Keratinocyte (primary cell): Measurements from ENCODE around the gene SLC17A3.

Source experiments
- EZH2 ChIP-seq: IDR thresholded peaks from one replicate; pipeline ENCODE4 v1.6.1; 2012; ENCODE audit warnings: inconsistent platforms, mild to moderate bottlenecking, low read length, moderate library complexity
- TF ChIP-seq, protein P1 (sequence below), 3 experiments: IDR thresholded peaks in 1 of 3; conservative IDR thresholded peaks in 1 of 3; optimal IDR thresholded peaks in 1 of 3; 2 replicates in 2 of 3; 3 replicates in 1 of 3; pipeline versions ENCODE3 to v1.5.1; 2011; ENCODE audit warnings: low read length in 3 of 3, mild to moderate bottlenecking in 3 of 3, moderate library complexity in 2 of 3, control low read depth in 1 of 3, inconsistent platforms in 1 of 3; ENCODE audit not compliant: insufficient read depth in 2 of 3; ENCODE audit errors: extremely low read depth in 1 of 3

DNA sequence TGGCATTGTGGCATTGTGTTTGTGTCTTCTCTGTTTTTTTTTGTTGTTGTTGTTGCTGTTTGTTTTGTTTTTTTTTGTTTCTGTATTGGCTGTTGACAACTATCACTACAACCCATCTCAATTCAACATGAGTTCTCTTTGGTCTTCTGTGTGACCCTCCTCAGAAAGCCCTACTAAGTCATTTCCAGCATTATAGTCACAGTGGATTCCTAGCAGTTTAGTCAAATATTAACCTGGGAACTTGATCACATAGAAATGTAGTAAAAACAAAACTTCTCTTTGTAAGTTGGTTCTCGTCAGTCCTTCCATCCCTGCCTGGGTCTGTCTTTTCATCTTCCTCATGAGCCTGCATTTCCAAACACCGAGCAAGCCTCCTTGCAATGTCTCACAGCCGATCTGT lies 39.7 kb upstream of the SLC17A3 start:
- TF ChIP-seq, protein P1, sequence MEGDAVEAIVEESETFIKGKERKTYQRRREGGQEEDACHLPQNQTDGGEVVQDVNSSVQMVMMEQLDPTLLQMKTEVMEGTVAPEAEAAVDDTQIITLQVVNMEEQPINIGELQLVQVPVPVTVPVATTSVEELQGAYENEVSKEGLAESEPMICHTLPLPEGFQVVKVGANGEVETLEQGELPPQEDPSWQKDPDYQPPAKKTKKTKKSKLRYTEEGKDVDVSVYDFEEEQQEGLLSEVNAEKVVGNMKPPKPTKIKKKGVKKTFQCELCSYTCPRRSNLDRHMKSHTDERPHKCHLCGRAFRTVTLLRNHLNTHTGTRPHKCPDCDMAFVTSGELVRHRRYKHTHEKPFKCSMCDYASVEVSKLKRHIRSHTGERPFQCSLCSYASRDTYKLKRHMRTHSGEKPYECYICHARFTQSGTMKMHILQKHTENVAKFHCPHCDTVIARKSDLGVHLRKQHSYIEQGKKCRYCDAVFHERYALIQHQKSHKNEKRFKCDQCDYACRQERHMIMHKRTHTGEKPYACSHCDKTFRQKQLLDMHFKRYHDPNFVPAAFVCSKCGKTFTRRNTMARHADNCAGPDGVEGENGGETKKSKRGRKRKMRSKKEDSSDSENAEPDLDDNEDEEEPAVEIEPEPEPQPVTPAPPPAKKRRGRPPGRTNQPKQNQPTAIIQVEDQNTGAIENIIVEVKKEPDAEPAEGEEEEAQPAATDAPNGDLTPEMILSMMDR (optimal IDR thresholded peaks at IDR 0.05 in 1 of 3, IDR thresholded peaks at IDR 0.05 in 1 of 3, conservative IDR thresholded peaks at IDR 0.05 in 1 of 3; ENCODE audit: extremely low read depth in 1 of 3, insufficient read depth in 2 of 3, low read length in 3 of 3), result no peak
- no peak for TF ChIP-seq EZH2
